Uterus (tissue), 4 donors: ENCODE results near the gene KMT5B. TPM values are rescaled to one million over a fixed set of nuclear protein-coding genes. Genes with fewer than 3 reads are reported as not detected.

Experiments used
- DNase-seq, 2 donors: peaks; one replicate each; pipeline ENCODE4 v3.0.0-alpha.2; 2019 to 2020
- H3K27ac ChIP-seq, 2 donors: fragments of 200-600 bp; sonication (generic); 1 replicate in 1 of 2; 2 replicates in 1 of 2; pipeline ENCODE4 v1.5.1; 2016 to 2018
- H3K27me3 ChIP-seq, 2 donors: fragments of 200-600 bp; sonication (generic); one replicate each; pipeline ENCODE4 v1.5.1; 2018 to 2019; ENCODE audit warnings: control low read depth in 1 of 2
- H3K36me3 ChIP-seq, 2 donors: fragments of 200-600 bp; sonication (generic); one replicate each; pipeline ENCODE4 v1.5.1; 2019; ENCODE audit warnings: control low read depth in 1 of 2
- H3K4me1 ChIP-seq, 2 donors: fragments of 200-600 bp; sonication (generic); one replicate each; pipeline ENCODE4 v1.5.1; 2018 to 2019; ENCODE audit warnings: control low read depth in 1 of 2
- H3K4me3 ChIP-seq, 2 donors: fragments of 200-600 bp; sonication (generic); 1 replicate in 1 of 2; 2 replicates in 1 of 2; pipeline ENCODE4 v1.5.1; 2018 to 2019; ENCODE audit warnings: mild to moderate bottlenecking in 1 of 2
- H3K9me3 ChIP-seq, 2 donors: fragments of 200-600 bp; sonication (generic); one replicate each; pipeline ENCODE4 v1.5.1; 2019; ENCODE audit warnings: control low read depth in 1 of 2
- POLR2A ChIP-seq, 2 donors: fragments of 450-650 bp; IDR thresholded peaks; one replicate each; pipeline ENCODE4 v1.6.1; 2016; ENCODE audit warnings: antibody characterized with exemption in 2 of 2, mild to moderate bottlenecking in 1 of 2, moderate library complexity in 1 of 2
- intact Hi-C: fragments of 100-400 bp; cut with DNase I; formaldehyde crosslinking; loops from one replicate; pipeline ENCODE4 v1.15.1; 2023; ENCODE audit warnings: low total_unique reads
- total RNA-seq, 4 donors: library from RNA; depleted of rRNA in 3 of 4; stranded (reverse); fragments of >200 nt in 3 of 4; gene quantifications; one replicate each; pipeline versions ENCODE4 v1.1.0 to v1.2.4, GENCODE V29; 2014 to 2023
- TF ChIP-seq, protein P1 (sequence below), 4 experiments: fragments of 200-600 bp in 2 of 4; fragments of 450-650 bp in 2 of 4; sonication (generic) in 2 of 4; IDR thresholded peaks; one replicate each; pipeline ENCODE4 v1.5.1; 2016 to 2019; ENCODE audit warnings: antibody characterized with exemption in 4 of 4, mild to moderate bottlenecking in 2 of 4, moderate library complexity in 1 of 4
- donor health status: DM: yes; HTN: yes; CAD: no.

Gene KMT5B
- total RNA-seq, 4 donors from 2014 or later: 13.5 to 108 (median 79.4) TPM

DNA sequence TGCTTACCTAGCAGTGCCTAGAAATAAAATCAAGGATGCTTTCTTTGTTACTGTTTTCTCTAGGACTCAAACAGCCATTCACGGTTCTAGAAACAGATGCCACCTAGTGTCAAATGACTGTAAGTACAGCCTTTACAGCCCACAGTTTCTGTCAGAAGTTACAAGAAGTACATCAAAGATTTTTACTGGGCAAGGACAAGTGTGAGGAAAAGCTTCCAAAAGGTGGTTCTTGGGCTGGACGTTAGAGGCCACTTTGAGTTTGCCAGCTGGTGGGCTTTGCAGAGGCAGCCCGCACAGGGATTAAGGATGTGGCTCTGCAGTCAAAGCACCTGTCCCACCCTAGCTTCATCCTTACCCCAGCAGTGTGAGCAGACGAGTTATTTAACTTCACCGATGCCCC, 6.9 kb downstream of the KMT5B start:
- peaks cover 6 to 23% of the 10 kb centered on the region in 2 donors for H3K4me1 ChIP-seq
- no peaks in the 10 kb centered on the region for H3K27me3 ChIP-seq
- no peaks in the 10 kb centered on the region for H3K36me3 ChIP-seq
- intact Hi-C loops: no loop called here
- TF ChIP-seq, protein P1, sequence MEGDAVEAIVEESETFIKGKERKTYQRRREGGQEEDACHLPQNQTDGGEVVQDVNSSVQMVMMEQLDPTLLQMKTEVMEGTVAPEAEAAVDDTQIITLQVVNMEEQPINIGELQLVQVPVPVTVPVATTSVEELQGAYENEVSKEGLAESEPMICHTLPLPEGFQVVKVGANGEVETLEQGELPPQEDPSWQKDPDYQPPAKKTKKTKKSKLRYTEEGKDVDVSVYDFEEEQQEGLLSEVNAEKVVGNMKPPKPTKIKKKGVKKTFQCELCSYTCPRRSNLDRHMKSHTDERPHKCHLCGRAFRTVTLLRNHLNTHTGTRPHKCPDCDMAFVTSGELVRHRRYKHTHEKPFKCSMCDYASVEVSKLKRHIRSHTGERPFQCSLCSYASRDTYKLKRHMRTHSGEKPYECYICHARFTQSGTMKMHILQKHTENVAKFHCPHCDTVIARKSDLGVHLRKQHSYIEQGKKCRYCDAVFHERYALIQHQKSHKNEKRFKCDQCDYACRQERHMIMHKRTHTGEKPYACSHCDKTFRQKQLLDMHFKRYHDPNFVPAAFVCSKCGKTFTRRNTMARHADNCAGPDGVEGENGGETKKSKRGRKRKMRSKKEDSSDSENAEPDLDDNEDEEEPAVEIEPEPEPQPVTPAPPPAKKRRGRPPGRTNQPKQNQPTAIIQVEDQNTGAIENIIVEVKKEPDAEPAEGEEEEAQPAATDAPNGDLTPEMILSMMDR (IDR thresholded peaks at IDR 0.05): peak; percentile 77 to 87 (median 80)
- TF ChIP-seq POLR2A (IDR thresholded peaks at IDR 0.05): no peak
- no peaks in the 10 kb centered on the region for H3K9me3 ChIP-seq
- DNase-seq: no peak
- no peak overlapping the region for H3K27ac ChIP-seq
- no peak overlapping the region for H3K4me3 ChIP-seq

DNA sequence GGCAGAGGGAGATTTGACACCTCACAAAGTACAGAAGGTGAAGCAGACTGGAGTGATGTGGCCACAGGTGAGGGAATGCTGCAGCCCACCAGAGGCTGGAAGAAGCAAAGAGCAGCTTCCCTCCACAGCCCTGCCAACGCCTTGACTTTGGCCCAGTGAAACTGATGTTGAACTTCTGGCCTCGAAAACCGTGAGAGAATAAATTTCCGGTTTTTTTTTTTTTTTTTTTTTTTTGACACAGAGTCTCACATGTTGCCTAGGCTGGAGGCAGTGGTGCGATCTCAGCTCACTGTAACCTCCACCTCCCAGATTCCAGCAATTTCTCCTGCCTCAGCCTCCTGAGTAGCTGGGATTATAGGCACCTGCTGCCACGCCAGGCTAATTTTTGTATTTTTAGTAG, 8.7 kb downstream of the KMT5B start:
- no peak for TF ChIP-seq POLR2A (IDR thresholded peaks at IDR 0.05)
- TF ChIP-seq, protein P1 (IDR thresholded peaks at IDR 0.05): no peak
- no peak overlapping the region for H3K27ac ChIP-seq
- no peaks in the 10 kb centered on the region for H3K9me3 ChIP-seq
- H3K4me3 ChIP-seq: no peak overlapping the region
- H3K4me1 ChIP-seq: peaks cover 6 to 14% of the 10 kb centered on the region in 2 donors
- no peaks in the 10 kb centered on the region for H3K27me3 ChIP-seq
- intact Hi-C loops: no loop called here
- no peak for DNase-seq
- no peaks in the 10 kb centered on the region for H3K36me3 ChIP-seq

DNA sequence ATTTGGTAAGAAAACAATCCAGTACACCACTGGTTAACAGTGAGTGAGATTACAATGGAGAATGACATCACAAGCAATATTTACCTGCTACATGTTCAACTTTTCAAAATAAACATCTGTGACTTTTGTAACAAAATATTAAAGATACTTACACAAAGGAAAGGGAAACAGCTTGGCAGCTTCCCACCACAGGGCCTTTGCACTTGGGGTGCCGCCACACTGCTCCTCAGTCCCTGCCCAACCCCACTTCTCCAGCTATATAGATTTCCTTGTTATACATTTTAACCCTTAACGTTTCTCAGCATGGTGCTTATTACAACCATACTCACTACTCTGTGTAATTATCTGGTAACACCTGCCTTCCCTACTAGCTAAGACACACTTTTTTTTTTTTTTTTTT, 10.9 kb downstream of the KMT5B start:
- no peak for DNase-seq
- Histone ChIP-seq H3K27me3 (no peaks in the 10 kb centered on the region), H3K4me3 (no peak overlapping the region), H3K27ac (no peak overlapping the region), H3K9me3 (no peaks in the 10 kb centered on the region), H3K4me1 (peaks cover 6 to 8% of the 10 kb centered on the region in 2 donors), H3K36me3 (no peaks in the 10 kb centered on the region)
- TF ChIP-seq, protein P1 (IDR thresholded peaks at IDR 0.05): no peak
- no peak for TF ChIP-seq POLR2A (IDR thresholded peaks at IDR 0.05)
- intact Hi-C loops: no loop called here

DNA sequence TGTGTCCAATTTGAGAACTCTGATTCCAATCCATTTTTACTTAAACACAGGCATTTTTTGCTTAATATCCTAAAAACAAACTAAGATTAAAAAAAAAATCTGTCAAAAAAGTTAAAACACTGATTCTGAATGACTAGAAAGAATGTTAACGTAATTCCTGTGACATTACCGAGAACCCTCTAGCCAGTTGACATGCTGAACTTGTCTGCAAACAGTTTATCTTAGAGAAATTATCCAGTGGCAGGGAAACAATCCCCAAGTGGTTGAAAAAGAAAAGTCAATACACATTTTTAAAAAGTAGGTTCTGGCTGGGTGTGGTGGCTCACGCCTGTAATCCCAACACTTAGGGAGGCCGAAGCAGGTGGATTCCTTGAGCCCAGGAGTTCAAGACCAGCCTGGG, 11.6 kb downstream of the KMT5B start:
- Histone ChIP-seq H3K27me3 (no peaks in the 10 kb centered on the region), H3K4me3 (no peak overlapping the region), H3K4me1 (peaks cover 6 to 8% of the 10 kb centered on the region in 2 donors), H3K9me3 (no peaks in the 10 kb centered on the region), H3K27ac (no peak overlapping the region), H3K36me3 (no peaks in the 10 kb centered on the region)
- intact Hi-C loops: no loop called here
- DNase-seq: no peak
- no peak for TF ChIP-seq POLR2A (IDR thresholded peaks at IDR 0.05)
- TF ChIP-seq, protein P1 (IDR thresholded peaks at IDR 0.05): no peak

DNA sequence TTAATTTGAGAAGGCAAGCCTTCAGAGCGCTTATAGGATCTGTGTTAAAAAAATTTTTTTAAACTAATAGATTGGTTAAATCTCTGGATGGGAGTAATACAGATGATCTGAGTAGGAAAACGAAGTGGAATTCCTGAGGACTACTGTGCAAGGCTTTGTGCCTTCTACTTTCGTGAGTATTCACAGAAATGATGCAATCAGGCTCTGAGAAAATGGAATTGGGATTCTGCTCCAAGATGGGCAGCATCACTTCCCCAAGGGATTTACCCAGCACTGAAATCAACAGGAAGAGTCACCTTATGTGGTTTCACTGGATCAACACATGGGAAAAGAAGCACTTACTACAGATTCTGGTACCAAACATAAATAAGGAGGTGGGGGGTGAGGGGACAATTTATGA, 12.5 kb downstream of the KMT5B start:
- TF ChIP-seq, protein P1 (IDR thresholded peaks at IDR 0.05): no peak
- TF ChIP-seq POLR2A (IDR thresholded peaks at IDR 0.05): no peak
- no peak for DNase-seq
- no peaks in the 10 kb centered on the region for H3K27me3 ChIP-seq
- intact Hi-C loops: no loop called here
- no peaks in the 10 kb centered on the region for H3K9me3 ChIP-seq
- peaks cover 3 to 8% of the 10 kb centered on the region in 2 donors for H3K4me1 ChIP-seq
- H3K36me3 ChIP-seq: no peaks in the 10 kb centered on the region
- H3K27ac ChIP-seq: no peak overlapping the region
- H3K4me3 ChIP-seq: no peak overlapping the region
